GM19099 (cell line): ENCODE data around the gene CCDC6.

Experiments
- POLR2A ChIP-seq: IDR thresholded peaks from 3 replicates; pipeline ENCODE4 v1.6.1; 2011; ENCODE audit warnings: low read depth; ENCODE audit not compliant: insufficient read length; ENCODE audit errors: extremely low read depth

The CCDC6 gene

DNA sequence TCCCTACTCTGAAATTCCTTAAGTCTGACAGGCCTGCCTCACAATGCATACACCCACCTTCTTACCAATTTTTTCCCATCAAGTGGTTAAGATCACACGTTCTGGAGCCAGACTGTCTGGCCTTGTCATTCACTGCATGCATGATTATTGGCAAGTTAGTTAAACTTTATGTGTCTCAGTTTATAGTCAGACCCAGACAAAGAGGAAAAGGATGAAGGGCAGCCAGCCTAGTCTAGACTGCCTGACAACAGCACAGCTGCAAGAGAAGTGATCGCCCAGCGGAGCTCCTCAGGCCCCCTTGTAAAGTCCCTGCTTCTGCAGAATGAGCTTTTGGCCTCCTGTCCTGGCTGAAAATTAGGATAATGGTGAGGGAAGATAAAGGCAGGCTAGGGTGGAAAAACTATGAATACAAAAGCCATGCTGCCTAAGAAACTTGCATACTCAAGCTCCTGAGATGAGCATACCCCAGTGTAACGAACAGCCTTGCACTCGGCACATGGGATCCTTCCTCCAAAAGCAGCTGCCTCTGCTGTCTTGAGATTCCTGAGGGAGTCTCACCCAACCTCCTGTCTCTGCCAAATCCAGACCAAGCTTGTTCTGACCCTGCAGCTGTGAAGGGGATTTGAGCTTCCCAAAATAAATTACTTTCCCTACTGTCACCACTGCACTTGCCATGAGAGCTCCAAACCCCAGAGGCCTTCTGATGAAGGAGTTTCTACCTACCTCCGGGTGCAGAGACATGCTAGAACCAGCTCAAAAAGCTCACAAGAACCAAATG lies 126.4 kb downstream of the CCDC6 start:
- no peak for TF ChIP-seq POLR2A

GRCh38 chr10:59774451-59774850 lies 131.9 kb downstream of the CCDC6 start:
- no peak for TF ChIP-seq POLR2A

DNA sequence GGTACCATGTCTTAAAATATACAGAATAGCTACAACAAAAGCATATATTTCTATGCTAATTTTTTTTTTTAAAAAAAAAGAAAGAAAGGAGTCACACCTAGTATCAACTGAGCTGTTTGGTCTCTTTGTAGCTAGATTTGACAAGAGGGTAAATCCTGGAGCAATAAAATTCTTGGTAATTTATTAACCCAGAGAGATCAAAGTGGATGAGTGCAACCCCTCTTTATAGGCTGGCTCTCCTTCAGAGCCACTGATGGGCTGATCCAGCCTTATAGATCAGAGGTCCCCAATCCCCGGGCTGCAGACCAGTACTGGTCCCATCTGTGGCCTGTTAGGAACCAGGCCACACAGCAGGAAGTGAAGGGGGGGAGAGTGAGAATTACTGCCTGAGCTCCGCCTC lies 133.3 kb downstream of the CCDC6 start:
- TF ChIP-seq POLR2A = no peak

DNA sequence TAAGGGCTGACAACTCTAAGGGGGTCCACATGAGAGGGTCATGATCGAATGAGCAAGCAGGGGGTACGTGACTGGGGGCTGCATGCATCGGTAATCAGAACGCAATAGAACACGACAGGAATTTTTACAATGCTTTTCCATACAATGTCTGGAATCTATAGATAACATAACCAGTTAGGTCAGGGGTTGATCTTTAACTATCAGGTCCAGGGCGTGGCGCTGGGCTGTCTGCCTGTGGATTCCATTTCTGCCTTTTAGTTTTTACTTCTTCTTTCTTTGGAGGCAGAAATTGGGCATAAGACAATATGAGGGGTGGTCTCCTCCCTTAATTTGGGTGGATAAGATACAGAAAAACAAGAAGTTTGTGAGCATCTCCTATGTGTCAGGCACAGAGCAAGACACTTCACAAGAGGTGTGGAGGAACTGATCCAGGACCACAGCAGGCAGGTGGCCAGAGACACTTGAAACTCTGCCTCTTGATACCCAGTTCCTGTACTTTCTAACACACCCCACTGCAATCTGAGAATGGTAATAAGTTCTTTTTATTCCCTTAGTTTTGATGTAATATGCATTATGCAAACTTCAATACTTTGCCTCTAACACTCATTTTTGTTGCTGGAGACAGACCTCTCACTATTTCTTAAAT lies 135.1 kb downstream of the CCDC6 start:
- TF ChIP-seq POLR2A = no peak

- no peak for TF ChIP-seq POLR2A
Observed at GRCh38 chr10:59770689-59771088, 135.7 kb downstream of the CCDC6 start.

GRCh38 chr10:59762505-59762904 lies 143.9 kb downstream of the CCDC6 start:
- TF ChIP-seq POLR2A = no peak

DNA sequence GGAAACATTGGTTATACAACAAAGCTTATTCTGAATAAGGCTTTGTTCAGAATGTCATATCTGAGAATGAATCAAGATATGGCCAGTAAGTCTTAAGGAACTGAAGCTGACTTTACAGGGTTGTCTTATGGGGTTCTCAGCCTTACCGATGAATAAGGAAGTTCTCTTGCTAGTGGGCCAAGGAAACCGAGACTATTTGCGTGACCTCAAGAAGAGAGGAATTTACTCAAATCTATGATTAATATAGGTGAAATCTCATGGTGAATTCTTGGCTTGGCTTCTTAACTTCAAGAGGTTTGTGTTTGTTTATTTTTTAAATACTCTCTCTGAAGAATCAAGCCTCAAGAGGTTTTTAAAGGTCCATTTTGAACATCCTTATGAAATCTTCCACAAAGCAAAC lies 148.4 kb downstream of the CCDC6 start:
- TF ChIP-seq POLR2A = no peak

- TF ChIP-seq POLR2A = no peak
Observed at GRCh38 chr10:59754951-59755350, 151.4 kb downstream of the CCDC6 start.

DNA sequence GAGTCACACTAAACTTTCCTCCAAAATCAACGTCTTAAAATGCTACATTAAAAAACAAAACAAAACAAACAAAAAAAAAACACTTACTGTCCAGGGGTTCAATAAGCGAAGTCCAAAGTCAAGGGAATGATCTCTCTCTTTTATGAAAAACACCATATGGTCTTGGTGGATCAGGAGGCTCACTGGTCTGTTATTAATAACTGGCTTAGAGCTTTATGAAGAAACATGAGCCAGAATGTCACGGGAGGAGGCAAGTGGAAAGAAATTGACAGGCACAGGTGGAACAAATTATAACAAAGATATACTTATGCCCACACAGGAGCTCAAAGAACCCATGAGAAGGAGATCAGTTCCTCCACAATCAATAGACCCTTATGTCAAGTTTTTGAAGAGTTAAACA lies 153.1 kb downstream of the CCDC6 start, which contains the start of gene MRLN:
MRLN (minus strand) TSS at position 189 of the 400 bp plus-strand sequence.
- TF ChIP-seq POLR2A = no peak

GRCh38 chr10:59752278-59752940 lies 153.9 kb downstream of the CCDC6 start:
- TF ChIP-seq POLR2A = no peak

DNA sequence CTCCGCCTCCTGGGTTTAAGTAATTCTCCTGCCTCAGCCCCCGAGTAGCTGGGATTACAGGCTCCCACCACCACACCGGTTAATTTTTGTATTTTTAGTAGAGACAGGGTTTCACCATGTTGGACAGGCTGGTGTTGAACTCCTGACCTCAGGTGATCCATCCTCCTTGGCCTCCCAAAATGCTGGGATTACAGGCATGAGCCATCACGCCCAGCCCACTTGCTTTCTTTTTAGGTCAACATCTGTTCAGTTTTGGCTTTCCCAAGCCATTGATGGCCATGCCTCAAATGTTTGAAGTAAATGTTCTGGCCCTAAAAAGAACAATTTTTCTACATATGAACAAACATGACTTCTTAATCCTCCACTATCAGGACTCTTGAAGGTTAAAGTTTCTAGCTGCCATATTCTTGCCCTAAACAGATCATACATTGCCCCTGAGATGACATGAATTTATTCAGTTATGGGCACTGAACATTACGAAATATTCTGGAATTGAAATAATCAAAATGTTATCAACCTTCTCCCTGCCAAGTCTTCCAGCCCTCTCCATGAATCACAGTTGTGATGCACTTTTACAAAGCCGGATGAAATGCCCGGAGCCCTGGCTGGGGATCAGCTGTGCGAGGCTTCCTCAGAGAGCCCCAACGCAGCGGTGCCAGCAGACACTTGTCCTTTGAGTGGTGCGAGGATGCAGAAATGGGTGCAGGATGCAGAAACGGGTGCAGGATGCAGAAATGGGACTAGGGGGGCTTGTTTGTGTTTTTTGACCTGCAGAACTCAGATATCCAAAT lies 156.0 kb downstream of the CCDC6 start:
- no peak for TF ChIP-seq POLR2A

DNA sequence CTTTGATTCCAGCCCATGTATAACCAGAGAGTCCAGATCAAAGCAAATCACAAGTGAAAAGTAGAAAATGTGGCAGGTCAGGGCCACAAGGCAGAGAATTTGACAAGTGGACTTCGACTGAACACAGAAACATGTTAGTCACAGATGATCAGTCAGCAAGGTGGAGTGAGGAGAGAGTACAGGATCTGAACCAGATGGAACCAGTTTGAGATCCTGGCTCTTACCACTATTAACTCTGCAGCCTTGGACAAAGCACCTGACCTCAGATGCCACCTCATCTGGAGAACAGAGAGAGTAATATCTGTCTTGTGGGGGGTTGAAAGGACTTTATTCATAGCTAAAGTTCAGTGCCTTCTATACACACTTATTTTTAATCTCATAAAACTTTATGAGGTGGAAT lies 157.5 kb downstream of the CCDC6 start:
- TF ChIP-seq POLR2A = no peak

DNA sequence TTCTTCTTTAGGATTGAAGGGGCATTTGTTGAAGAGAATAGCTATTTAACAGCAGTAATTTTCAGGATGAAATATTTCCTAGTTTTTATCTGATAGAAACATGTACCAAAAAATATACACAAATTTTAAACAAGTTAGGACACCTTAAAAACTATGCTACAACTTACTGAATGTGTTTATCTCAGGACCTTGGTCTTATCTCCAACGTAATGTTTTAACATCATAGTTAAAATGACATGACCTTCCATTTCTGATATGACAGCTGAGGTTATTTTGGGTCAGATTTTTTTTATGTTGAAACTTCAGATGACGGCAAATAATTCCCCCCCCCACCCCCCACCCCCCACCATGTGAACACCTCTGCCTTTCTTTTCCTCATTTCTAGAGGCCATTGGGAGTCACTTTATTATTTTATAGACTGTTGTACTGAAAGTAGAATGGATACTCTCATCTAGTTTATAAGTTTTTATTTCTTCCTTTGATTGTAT lies 161.1 kb downstream of the CCDC6 start:
- TF ChIP-seq POLR2A = no peak

DNA sequence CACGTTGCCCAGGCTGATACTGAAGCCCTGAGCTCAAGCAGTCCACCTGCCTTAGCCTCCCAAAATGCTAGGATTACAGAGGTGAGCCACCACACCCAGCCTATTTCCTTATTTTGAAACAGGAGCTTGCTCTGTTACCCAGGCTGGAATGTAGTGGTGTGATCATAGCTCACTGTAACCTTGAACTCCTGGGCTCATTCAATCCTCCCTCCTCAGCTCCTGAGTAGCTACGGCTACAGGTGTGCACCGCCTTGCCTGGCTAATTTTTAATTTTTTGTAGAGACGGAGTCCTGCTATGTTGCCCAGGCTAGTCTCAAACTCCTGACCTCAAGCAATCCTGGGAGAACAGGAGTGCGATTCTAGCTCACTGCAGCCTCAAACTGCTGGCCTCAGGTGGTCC lies 164.8 kb downstream of the CCDC6 start:
- TF ChIP-seq POLR2A = no peak

DNA sequence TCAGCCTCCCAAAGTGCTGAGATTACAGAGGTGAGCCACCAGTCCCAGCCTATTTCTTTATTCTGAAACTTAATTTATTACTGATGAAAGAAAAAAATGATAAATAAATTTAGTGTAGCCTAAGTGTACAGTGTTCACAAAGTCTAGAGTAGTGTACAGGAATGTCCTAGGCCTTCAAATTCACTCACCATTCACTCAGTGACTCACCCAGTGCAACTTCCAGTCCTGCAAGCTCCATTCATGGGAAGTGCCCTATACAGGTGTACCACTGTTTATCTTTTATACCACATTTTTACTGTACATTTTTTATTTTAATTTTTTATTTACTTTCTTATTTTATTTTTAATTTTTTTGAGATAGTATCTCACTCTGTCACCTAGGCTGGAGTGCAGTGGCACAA lies 165.3 kb downstream of the CCDC6 start:
- TF ChIP-seq POLR2A = no peak
